GM03348 (cell line): Measurements from ENCODE around the gene PLCD1.
"Not testable (repeated sequence)": the region's sequence is repeated elsewhere in the genome, so short reads cannot be mapped to it uniquely, and the experiment has no call there.

Source experiments
- DNase-seq: peaks from one replicate; pipeline ENCODE4 v3.0.0; 2012; ENCODE audit warnings: low spot score

PLCD1 gene

GRCh38 chr3:38029400-38030125 is at the start of gene PLCD1:
TSS of gene PLCD1 (minus strand) at chr3:38029642. CDS start at chr3:38029539, 103 bp downstream.
- peak; percentile 95 for DNase-seq

GRCh38 chr3:38077073-38077472 is 47.6 kb upstream of the PLCD1 start:
- DNase-seq = not testable (repeated sequence)

GRCh38 chr3:38070013-38070412 is 40.6 kb upstream of the PLCD1 start:
- DNase-seq = no peak

GRCh38 chr3:38067508-38068233 is 38.2 kb upstream of the PLCD1 start:
- no peak for DNase-seq

- DNase-seq = not testable (repeated sequence)
These were observed 35.0 kb upstream of the PLCD1 start for GRCh38 chr3:38064453-38064852.

- no peak for DNase-seq
These were observed 33.4 kb upstream of the PLCD1 start for GRCh38 chr3:38062809-38063208.

GRCh38 chr3:38059591-38059990 is 30.1 kb upstream of the PLCD1 start:
- no peak for DNase-seq

GRCh38 chr3:38059148-38059547 is 29.7 kb upstream of the PLCD1 start:
- no peak for DNase-seq

- no peak for DNase-seq
These were observed 25.1 kb upstream of the PLCD1 start for GRCh38 chr3:38054499-38055001.

- not testable (repeated sequence) for DNase-seq
These were observed 24.5 kb upstream of the PLCD1 start for GRCh38 chr3:38053813-38054498.

- DNase-seq = not testable (repeated sequence)
These were observed 23.8 kb upstream of the PLCD1 start for GRCh38 chr3:38053286-38053685.

GRCh38 chr3:38051131-38051530 is 21.7 kb upstream of the PLCD1 start:
- no peak for DNase-seq

GRCh38 chr3:38049358-38050126 is 20.1 kb upstream of the PLCD1 start:
- DNase-seq = no peak

GRCh38 chr3:38047896-38048295 is 18.5 kb upstream of the PLCD1 start:
- no peak for DNase-seq

GRCh38 chr3:38046821-38047220 is 17.4 kb upstream of the PLCD1 start:
- no peak for DNase-seq

GRCh38 chr3:38046027-38046426 is 16.6 kb upstream of the PLCD1 start:
- no peak for DNase-seq

GRCh38 chr3:38043486-38043885 is 14.0 kb upstream of the PLCD1 start:
- no peak for DNase-seq

GRCh38 chr3:38040401-38040800 is 11.0 kb upstream of the PLCD1 start:
- no peak for DNase-seq

GRCh38 chr3:38039899-38040261 is 10.4 kb upstream of the PLCD1 start:
- peak; percentile 25 for DNase-seq

- peak; percentile 37 for DNase-seq
These were observed 9.9 kb upstream of the PLCD1 start, which contains the start of gene DLEC1 for GRCh38 chr3:38039101-38039898. TSS of gene DLEC1 (plus strand) at chr3:38039208. CDS start at chr3:38039226, 18 bp downstream.

- DNase-seq = no peak
These were observed 9.0 kb upstream of the PLCD1 start for GRCh38 chr3:38038447-38038911.
